HG03342 (cell line): ENCODE results near the gene TFF2.

Experiments
- ATAC-seq: cut with Tn5 transposase; IDR thresholded peaks from one replicate; pipeline ENCODE4 v1.9.1; 2021; ENCODE audit warnings: mild to moderate bottlenecking, moderate library complexity; ENCODE audit not compliant: unreplicated experiment

Gene TFF2, protein sequence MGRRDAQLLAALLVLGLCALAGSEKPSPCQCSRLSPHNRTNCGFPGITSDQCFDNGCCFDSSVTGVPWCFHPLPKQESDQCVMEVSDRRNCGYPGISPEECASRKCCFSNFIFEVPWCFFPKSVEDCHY

DNA sequence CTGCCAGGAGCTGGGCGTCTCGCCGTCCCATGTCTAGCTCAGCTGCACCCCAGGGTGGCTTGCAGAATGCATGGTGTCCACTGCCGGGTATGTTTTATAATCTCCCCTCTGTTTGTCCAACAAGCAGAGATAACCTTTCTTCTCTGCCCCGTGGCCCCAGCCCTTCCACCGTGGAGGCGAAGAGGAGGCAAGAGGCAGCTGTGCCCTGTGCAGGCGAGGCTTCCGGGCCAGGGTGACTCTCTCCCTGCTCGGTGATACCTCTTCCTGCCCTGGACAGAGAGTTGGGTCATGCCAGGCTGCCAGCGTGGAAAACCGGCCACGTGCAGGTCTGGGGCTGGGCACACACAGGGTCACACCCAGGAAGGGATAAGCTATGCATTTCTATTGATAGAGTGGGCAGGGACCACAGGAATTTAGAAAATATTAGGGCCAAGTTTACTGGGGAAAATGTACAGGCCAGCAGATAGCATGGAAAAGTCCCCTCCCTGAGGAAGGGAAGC is at the start of gene TFF2:
Gene TFF2 (minus strand): TSS at position 68 of the 500 bp plus-strand sequence. CDS start 37 bp downstream, at position 31.
- ATAC-seq, result no peak

DNA sequence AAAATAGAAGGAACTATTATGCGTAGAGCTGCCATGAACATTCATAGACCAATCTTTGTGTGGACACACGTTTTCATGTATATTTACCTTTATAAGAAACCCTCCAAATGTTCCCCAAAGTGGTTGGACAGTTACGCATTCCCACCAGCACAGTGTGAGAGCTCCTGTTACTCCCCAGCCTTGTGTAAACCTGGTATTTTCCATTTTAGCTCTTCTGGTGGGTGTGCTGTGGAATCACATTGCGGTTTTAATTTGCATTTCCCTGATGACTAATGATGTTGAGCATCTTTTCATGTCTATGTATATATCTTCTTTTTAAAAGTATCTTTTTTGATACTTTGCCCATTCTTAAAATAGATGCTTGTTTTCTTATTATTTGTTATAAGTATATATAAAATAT is 49.7 kb upstream of the TFF2 start:
- no peak for ATAC-seq

DNA sequence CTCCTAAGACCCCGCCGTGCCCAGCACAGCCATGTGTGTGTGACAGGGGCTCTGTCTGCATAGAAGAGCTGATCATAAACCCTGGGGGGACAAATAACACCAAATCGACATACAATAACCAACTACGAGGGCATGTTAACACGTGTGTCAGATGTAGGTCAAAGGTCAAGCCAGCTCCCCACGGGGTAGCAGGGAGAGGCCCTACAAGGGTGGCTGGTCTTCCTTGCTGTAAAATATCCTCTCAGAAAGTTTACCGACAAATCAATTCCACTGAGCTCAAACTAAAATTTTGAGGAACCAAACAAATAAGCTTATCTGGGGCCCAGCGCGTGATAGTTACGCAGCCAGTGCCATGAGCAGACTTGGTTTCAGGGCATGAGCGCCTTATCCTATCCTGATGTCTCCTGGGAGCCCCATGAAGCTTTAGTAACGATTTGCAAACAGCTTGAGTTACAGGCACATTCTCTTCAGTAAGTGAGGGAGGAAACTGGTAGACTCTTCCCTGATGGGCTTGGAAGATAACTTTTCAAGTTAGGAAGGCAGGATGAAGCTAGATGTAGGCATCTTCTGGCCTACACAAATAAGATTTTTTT is 47.7 kb upstream of the TFF2 start:
- no peak for ATAC-seq

DNA sequence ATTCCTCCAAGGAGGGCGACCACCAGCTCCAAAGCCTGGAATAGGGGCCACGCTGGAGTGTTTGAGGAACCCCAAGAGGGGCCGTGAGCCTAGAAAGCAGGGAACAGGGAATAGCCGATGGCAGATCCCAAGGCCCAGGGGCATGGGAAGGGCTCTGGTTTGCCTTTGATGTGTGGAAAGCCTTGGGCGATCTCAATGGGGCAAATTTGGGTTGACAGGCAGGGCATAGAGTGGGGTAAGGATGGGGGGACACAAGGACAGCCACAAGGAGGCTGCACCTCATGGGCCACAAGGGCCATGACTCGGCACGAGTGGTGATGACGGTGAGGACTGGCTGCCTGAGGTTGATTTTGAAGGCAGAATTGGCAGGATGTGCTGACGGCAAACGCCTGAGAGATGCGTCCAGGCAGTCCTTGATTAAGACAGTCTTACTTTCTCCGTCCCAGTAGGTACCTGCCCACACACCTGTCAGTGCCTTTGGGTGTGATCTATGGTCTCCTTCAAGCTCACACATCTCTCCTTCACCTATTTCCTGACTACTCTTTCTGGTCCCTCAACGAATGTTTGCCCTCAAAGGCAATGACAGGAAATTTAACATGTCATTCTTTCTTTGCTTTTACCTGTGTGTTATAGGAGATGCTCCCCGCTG is 47.1 kb upstream of the TFF2 start:
- no peak for ATAC-seq

DNA sequence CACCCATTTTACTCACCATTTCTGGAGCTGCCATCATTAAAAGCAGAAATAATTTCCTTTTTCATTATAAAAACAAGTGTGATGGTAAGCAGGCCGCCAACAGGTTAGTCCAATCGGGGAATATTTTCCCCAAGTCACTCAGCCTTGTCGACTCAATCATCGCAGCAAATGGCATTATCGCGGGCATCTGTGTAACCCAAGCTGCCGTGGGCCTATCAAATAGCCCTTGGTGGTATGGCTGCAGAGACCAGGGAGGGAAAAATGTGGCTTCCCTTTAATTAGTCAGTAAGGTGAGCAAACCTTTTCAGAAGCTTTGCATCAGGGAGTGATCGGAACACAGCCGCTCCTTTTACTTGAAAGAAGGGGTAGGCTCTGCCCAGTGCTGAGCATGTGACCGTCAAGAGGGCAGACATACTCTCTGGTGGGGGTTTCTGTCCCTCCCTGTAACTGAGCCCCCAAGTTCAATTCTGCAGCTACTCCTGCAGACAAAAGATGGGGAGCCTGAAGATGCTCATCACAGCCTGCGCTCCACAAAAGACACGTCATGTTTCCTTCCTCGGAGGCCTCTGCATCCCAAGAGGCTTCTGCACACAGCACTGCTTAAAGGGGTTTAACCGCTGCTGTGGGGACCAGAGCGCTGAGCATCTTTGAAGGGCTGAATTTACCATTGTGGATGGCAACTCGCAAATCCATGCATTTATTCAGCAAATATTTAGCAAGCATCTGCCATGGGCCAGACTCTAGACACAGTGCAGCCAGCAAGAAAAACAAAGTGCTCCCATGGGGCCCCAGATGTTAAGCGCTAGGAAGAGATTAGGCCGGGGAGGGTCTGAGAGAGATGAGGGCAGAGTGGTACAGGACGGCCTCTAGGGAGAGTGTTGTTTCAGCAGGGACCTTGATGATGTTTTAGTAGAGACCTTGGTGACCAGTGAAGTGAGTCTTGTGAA is 46.3 kb upstream of the TFF2 start:
- ATAC-seq, result no peak

DNA sequence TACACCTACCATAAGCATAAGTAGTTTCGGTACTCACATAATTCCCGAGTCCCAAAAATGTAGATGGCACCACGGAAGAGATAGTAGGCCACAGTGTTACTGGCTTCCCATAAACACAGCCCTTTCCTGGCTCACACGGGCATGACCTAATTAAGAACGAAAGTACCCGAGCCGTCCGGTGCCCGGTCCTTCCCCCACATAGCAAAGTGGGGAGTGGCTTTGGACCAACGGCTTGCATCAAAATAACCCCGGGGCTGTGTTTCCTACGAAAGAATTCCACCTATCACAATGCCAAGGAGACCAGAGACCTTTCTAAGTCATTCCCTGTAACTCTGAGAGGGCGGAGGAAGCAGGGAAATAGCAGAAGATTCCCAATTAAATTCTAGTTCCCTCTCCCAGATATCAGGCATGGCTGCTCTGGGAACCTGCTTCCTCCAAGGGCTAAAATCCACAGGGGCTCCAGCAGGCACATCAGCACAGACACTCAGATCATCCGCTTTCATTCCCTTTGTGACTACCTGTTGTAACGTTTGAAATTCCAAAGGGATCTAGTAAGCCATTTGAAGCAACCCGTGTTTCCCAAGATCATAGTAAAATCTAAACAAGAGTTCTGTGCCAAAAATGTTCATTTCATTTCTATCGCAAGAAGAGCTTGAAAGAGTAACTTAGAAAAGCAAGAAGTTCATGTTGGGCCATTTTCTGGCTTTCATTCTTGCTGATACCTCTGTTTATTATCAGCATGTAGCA is 45.3 kb upstream of the TFF2 start, which contains the start of gene TMPRSS3:
Gene TMPRSS3 (minus strand): TSS at position 148 of the 747 bp plus-strand sequence. CDS start 635 bp downstream, outside the sequence.
- no peak for ATAC-seq

DNA sequence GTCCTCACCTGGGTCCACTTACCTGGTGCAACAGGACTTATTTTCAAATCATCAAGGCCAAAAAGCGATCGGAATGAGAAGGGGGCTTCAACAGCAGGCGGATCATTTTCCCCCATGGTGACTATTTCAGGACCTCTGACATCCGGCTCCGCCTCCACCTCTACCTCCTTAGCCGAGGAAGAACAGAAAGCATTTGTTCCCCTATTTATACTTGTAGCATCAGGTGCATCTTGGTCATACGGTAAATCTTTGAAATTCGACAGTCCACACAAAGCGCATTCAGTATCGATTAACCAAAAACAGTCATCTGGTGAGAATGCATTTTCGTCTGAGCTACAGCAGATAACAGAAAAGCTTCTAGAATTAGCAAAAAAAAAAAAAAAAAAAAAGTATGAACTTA is 44.5 kb upstream of the TFF2 start:
- no peak for ATAC-seq

DNA sequence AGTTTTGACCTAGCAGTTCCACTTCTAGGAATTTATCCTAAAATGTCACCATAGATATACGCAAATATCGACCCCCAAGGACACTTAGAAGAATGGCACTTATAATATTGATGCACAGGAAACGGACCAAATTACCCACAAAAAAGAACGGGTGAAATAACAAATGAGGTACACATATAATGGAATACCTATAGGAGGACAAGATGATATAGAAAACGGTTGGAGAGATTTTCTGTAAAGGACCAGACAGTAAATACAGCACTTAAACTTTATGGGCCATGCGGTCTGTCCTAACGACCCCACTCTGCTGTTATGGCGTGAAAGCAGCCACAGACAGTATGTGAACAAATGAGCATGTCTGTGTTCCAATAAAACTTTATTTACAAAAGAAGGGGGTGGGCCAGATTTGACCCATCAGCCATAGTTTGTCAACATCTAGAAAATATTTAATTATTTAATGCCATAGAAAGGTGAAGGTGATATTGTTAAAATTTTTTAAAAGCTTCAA is 42.7 kb upstream of the TFF2 start:
- ATAC-seq, result no peak

DNA sequence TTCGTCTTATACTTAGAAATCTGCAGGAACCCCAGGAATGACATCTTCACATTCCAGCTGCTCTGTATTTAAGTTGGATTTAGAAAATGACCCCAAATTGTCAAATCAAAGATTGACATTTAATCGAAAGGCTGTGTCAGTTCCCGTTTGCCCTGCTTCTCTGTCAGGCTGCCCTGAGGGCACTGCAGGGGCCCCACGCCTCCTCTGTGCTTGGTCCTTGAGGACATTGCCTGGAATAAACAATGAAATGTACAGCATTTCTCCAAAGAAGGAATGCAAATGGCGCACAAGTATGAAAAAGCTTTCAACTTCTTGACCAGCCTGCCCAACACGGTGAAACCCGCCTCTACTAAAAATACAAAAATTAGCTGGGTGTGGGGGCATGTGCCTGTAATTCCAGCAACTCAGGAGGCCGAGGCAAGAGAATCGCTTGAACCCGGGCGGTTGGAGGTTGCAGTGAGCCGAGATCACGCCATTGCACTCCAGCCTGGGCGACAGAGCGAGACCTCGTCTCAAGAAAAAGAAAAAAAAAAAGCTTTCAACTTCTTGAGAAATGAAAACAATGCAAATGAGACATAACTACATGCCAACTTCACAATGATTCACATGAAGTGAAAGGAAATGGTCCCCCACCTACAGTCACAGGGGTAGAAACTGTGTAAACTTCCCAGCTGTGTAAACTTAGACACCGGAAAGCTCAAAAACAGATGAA is 42.1 kb upstream of the TFF2 start:
- ATAC-seq, result peak; percentile 69

DNA sequence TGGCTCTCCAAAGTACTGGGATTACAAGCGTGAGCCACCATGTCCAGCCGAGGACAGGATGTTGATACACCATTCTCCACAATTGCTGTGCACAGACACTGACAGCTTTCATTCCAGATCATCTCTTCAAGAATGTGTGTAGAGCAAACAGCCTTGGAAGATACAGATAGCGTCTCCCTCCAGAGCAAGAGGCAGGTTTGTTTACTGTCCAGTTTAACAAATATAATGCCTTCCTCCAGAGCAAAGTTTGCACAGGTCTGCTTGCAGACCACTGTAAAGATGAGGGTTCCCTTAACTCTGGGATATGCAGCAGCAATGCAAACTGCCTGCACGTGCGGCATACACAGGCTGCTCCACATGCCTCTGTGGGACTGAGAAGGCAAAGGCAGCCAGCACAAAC is 40.5 kb upstream of the TFF2 start:
- ATAC-seq, result no peak

DNA sequence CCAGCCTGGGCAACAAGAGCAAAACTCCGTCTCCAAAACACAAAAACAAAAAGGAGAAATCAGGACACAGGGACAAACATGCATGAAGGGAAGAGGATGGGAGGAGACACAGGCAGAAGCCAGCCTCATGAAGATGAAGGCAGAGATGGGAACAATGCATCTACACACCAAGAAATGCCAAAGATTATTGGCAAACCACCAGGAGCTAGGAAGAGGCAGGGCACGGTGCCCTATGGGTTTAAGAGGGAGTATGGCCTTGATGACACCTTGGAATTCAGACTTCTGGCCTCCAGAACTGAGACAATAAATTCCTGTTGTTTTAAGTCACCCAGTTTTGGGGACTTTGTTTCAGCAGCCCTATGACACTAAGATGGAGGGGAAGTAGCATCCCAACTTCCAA is 39.9 kb upstream of the TFF2 start:
- no peak for ATAC-seq

DNA sequence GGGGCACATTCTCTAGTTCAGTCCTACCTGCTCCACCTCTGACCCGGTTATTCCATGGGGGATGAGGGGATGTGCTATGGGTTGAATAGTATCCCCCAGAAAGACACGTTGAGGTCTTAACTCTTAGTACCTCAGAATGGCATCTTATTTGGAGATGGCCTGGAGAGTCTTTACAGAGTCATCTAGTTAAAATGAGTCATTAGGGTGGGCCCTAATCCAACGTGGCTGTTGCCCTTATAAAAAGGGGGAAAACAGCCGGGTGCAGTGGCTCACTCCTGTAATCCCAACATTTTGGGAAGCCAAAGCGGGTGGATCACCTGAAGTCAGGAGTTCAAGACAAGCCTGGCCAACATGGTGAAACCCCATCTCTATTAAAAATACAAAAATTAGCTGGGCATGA is 39.4 kb upstream of the TFF2 start:
- ATAC-seq, result no peak

DNA sequence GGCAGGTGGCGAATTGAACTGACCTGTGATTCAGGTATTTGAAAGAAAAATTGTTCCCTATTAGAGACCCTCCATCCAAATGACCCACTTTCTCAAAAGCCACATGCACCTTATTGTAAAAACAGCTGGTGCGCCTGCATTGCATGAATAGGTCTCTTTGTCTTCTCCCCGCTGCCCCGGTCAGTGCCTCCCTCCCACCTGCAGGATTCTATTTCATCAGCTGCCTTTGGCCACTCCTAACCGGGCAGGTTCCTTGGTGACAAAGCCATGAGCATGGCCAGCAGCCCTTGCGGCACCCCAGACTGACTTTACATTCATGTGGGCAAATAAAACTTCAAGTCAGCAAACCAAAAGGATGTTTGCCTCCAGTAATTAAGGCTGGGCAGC is 38.6 kb upstream of the TFF2 start:
- ATAC-seq, result no peak

DNA sequence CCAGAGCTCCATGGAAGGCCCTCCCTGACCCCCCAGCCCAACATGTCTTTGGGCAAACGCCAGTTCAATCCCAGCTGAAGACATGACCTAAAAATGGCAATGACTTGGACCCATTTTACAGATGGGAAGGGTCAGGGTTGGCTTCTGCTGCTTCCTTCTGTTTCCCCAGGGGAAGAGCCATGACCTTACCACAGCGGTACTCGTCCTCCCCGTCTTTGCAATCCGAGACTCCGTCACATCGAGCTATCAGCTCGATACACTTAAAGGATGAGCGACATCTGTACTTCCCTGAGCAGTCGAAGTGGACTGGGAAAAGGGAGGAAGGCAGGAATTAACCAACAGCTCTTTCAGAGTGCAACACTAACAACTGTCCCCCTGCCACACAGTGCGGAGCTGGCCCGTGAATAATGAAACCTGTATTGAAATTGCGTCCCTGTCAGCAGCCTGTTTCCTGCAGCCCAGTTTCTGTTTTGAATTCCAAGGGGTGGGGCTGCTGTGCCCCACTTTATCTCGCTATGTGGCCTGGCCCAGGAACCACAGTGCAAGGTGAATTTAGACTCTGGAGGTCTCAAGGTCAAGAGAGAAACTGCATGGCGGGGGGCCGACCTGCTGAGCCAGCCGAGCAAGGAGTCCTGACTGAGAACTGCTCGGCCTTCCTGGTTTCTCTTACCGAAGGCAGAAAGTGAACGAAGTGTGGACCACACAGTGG is 38.1 kb upstream of the TFF2 start:
- no peak for ATAC-seq

DNA sequence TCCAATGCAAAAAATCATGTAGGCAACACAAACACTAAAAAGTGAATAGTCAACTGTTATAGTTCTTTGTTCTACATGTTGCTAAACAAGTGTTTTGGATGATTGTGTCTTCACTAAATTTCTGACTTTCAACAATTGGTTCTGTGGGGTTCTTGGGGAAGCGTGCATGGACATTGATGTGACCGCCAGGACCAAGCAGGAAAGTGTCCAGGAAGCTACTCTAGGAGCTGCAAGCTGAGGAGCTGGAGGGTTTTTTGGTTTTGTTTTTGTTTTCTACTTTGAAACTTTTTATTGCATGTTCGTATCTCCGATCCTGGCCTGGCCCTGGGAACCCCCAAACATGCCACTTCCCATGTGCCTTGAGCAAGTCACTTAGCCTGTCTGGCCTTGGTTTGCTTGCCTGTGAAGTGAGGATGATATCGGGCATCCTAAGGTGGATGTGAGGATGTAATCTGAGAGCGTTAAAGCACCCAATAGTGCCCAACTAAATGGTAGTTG is 37.1 kb upstream of the TFF2 start:
- ATAC-seq, result no peak

DNA sequence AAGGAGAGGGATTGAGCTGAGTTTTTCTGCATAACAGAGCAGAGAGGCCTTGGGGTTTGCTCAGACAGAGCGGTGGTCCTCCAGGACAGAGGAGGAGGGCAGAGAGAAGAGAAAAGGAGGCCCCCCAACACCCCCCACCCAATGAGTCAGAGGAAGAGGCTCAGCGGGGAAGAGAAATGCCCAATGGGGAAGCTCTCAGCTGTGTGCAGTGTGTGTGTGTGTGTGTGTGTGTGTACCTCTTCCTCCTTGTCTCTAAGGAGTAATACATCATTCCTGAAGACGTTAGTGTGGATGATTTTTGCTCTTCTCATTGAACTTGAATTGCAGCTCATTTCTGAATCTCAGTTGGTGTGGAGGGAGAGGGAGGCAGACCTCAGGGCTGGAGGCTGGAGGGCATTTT is 36.4 kb upstream of the TFF2 start:
- no peak for ATAC-seq

DNA sequence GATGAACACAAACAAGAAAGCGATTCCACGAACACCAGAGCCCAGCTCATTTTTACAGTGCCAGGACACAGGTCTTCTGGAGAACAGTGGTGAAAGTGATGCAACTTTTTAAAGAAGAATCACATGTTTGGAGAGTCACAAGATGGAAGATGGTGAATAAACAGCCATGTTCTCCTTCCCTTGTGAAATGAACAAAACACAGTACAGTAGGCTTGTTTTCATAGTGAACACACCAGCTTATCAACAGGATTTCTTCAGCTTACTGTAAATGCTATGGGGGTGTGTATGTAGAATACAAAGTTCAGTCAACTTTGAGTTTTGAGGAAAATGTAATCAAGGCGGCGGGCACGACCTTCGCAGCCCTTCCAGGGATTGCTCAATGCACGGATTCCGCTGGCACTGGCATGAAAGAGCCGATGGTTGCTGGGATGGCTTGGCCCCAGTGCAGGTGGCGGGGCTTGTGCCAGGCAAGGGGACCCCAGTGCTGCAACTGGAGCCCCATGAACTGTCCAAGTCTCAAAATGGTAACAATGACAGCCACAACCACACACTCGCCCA is 35.3 kb upstream of the TFF2 start:
- no peak for ATAC-seq

DNA sequence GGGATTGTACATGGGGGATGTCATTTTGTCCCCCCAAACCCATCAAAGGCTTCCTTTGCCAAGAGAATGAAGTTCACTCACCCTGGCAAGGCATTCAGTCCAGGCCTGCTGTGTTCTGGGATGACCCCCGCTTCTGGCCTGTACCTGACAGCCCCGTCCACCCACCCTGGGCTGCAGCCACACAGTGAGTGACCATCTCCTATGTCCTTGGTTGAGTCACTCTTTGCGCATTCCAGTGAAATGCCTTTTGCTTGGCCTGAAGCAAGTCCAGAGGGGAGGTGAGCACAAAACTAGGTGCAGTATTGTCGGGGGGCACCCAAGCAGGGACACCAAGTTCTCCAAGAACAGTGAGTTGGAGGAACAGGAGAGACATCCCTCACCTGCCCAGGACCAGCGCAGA is 34.8 kb upstream of the TFF2 start:
- ATAC-seq, result no peak

DNA sequence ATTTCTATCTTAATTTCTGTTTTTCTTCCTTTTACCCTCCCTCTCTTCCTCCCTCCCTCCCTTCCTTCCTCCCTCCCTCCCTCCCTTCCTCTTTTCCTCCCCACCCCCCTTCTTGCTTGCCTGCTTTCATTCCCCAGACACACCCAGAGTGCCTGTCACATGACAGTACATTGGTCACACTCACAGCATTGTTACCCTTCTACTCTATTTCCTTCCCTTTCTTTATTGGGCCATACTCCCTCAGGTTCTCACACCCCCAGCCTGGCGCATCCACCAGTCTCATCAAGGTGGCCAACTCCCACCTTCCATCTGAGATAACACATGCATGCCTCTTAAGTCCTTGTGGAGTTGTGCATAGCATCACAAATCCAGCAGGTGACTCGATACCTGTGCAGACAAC is 34.2 kb upstream of the TFF2 start:
- ATAC-seq, result no peak
